ENCODE measurements around the gene MICAL1. TPM values are rescaled to one million over a fixed set of nuclear protein-coding genes. Genes with fewer than 3 reads are reported as not detected.

Gene MICAL1
- total and polyA plus RNA-seq, 4 donors, result 13.5 to 49.5 (median 26.9) TPM

DNA sequence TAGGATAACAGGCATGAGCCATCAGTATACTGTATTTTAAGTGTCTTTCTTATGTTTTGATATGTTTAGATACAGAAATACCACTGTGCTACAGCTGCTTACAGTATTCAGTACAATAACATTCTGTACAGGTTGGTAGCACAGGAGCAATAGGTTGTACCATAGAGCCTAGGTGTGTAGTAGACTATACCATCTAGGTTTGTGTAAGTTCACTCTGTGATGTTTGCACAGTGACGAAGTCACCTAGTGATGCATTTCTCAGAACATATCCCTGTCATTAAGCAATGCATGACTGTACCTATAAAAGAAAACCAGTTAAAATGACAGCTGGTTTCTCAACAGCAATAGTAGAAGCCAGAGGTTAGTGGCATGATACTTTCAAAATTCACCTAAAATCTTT, 30.5 kb upstream of the MICAL1 start:
- Histone ChIP-seq H3K27me3 (ENCODE audit: control insufficient read depth, insufficient read depth, low read length) (no peaks in the 10 kb centered on the region), H3K36me3 (ENCODE audit: control insufficient read depth, insufficient read depth, low read length) (peaks cover 1% of the 10 kb centered on the region), H3K4me1 (ENCODE audit: control insufficient read depth, insufficient read depth, low read length) (peaks cover 8% of the 10 kb centered on the region), H3K27ac (ENCODE audit: low read depth, low read length) (no peak overlapping the region), H3K9me3 (ENCODE audit: control insufficient read depth, insufficient read depth, low read length) (no peaks in the 10 kb centered on the region), H3K4me3 (ENCODE audit: low read depth, low read length) (no peak overlapping the region)
- DNase-seq (ENCODE audit: low read depth in 4 of 6, low spot score in 6 of 6), result no peak
- no CpG with 5 or more reads among the region's 1 CpG for WGBS (ENCODE audit: insufficient coverage)

DNA sequence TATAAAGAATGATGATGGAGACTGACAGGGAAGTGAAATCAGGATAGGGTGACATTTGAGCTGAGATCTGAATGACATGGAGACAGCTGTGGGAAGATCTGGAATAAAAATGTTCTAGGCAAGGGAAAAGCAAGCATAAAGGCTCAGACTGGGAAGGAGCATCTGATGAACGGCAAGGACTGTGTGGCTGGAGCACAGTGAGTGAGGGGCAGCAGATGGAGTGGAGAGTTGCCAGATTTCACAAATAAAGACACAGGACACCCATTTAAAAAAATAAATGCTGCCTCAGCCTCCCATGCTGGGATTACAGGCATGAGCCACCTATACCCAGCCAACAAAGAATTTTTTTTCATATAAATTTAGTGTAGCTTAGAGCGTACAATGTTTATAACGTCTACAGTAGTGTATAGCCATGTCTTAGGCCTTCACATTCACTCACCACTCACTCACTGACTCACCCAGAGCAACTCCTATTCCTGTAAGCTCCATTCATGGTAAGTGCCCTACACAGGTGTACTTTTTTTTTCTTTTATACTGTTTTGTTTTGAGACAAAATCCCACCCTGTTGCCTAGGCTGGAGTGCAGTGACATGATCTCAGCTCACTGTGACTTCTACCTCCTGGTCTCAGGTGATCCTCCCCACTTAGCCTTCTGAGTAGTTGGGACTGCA, 29.8 kb upstream of the MICAL1 start:
- whole genome bisulfite sequencing (ENCODE audit: insufficient coverage), result no CpG with 5 or more reads among the region's 3 CpGs
- Histone ChIP-seq H3K9me3 (ENCODE audit: control insufficient read depth, insufficient read depth, low read length) (no peaks in the 10 kb centered on the region), H3K4me3 (ENCODE audit: low read depth, low read length) (no peak overlapping the region), H3K27ac (ENCODE audit: low read depth, low read length) (no peak overlapping the region), H3K36me3 (ENCODE audit: control insufficient read depth, insufficient read depth, low read length) (peaks cover 3% of the 10 kb centered on the region), H3K4me1 (ENCODE audit: control insufficient read depth, insufficient read depth, low read length) (peaks cover 8% of the 10 kb centered on the region), H3K27me3 (ENCODE audit: control insufficient read depth, insufficient read depth, low read length) (no peaks in the 10 kb centered on the region)
- peak in 1 of 6 donors; percentile 17 for DNase-seq (ENCODE audit: low read depth in 4 of 6, low spot score in 6 of 6)

DNA sequence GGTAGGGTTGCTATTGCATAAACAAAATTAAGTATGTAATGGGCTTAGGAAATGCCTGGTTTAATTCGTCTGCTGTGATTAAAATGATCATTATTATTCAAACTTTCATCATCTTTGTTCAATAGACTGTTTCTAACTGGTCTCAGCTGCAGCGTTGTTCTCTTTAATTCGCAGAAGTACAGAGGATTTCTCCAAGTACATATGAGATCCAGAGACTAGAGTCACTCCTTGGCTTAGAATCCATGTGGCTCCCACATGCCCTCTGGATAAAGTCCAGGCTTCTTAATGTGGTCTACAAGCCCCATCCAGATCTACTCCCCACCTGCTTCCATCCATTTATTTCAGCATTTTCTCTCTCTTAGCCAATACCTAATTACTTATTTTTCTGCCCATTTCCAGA, 28.6 kb upstream of the MICAL1 start:
- Histone ChIP-seq H3K27me3 (ENCODE audit: control insufficient read depth, insufficient read depth, low read length) (no peaks in the 10 kb centered on the region), H3K36me3 (ENCODE audit: control insufficient read depth, insufficient read depth, low read length) (peaks cover 3% of the 10 kb centered on the region), H3K27ac (ENCODE audit: low read depth, low read length) (no peak overlapping the region), H3K9me3 (ENCODE audit: control insufficient read depth, insufficient read depth, low read length) (no peaks in the 10 kb centered on the region), H3K4me3 (ENCODE audit: low read depth, low read length) (no peak overlapping the region), H3K4me1 (ENCODE audit: control insufficient read depth, insufficient read depth, low read length) (peaks cover 8% of the 10 kb centered on the region)
- 46% methylated on average over 2 of the region's 3 CpGs for WGBS (ENCODE audit: insufficient coverage)
- peak in 2 of 6 donors; percentile 28 to 38 for DNase-seq (ENCODE audit: low read depth in 4 of 6, low spot score in 6 of 6)

DNA sequence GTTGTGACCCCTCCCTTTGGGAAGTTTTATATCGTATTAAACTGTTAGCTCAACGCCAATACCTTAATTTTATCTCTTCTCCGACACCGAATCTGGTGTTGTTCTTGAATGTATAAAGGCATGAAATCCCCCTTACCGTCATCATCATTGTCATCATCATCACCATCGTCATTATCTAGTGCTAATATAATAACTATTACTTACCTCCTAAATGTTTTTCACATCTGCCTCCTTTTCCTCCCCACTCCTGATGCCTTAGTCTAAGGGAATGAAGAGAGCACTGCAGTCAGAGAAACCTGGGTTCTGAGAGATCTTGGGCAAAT, 28.1 kb upstream of the MICAL1 start:
- Histone ChIP-seq H3K36me3 (ENCODE audit: control insufficient read depth, insufficient read depth, low read length) (peaks cover 3% of the 10 kb centered on the region), H3K9me3 (ENCODE audit: control insufficient read depth, insufficient read depth, low read length) (no peaks in the 10 kb centered on the region), H3K27me3 (ENCODE audit: control insufficient read depth, insufficient read depth, low read length) (no peaks in the 10 kb centered on the region), H3K4me3 (ENCODE audit: low read depth, low read length) (peak overlapping the region; percentile 47), H3K27ac (ENCODE audit: low read depth, low read length) (no peak overlapping the region), H3K4me1 (ENCODE audit: control insufficient read depth, insufficient read depth, low read length) (peaks cover 8% of the 10 kb centered on the region)
- no CpG with 5 or more reads among the region's 6 CpGs for WGBS (ENCODE audit: insufficient coverage)
- DNase-seq (ENCODE audit: low read depth in 4 of 6, low spot score in 6 of 6), result peak in 1 of 6 donors; percentile 14

DNA sequence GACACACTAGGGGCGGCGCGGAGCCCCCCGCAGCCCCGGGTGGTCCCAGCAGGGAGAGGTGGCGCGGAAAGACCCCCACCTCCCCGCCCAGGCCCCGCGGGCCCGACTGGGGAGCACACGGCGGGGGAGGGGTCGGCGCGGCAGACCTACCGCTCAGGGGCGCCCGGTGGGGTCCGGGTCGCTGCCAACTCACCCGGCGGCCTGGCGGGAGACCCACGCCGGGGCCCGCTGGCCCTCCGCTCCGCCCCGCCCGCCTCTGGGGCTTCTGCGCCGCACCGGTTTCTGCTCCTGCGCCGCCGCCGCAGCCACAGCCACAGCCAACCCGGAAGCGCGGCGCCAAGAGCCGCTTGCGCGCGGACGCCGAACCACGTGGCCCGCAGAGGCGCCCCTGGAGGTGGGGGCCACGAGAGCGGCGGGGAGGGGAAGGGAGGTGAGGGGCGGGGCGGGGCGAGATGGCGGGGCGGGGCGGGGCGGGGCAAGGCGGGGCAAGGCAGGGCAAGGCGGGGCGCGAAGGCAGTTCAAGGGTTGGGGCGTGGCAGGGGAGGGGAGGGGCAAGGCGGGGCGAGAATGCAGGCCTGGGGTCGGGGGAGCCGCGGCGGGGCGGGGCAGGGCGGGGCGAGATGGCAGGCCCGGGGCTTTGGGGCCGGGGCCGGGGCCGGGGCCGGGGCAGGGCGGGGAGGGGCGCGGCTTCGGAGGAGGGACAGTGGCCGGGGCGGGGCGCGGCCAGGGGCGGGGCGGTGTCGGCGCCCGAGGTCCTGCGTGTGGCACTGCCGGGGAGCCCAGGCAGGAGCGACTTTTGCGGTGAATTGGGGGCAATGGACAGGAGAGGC, 27.5 kb upstream of the MICAL1 start, which contains the start of gene ZBTB24:
Gene ZBTB24 (minus strand): TSS at position 315 of the 830 bp plus-strand sequence. CDS start 1,193 bp downstream, outside the sequence.
- Histone ChIP-seq H3K4me1 (ENCODE audit: control insufficient read depth, insufficient read depth, low read length) (peaks cover 8% of the 10 kb centered on the region), H3K27ac (ENCODE audit: low read depth, low read length) (peak within 1 kb of the TSS; percentile 19), H3K9me3 (ENCODE audit: control insufficient read depth, insufficient read depth, low read length) (no peaks in the 10 kb centered on the region), H3K27me3 (ENCODE audit: control insufficient read depth, insufficient read depth, low read length) (no peaks in the 10 kb centered on the region), H3K4me3 (ENCODE audit: low read depth, low read length) (peak within 1 kb of the TSS; percentile 68), H3K36me3 (ENCODE audit: control insufficient read depth, insufficient read depth, low read length) (peaks cover 3% of the 10 kb centered on the region)
- WGBS (ENCODE audit: insufficient coverage), result 0% methylated on average over 68 of the region's 97 CpGs
- peak; percentile 54 to 96 (median 76) for DNase-seq (ENCODE audit: low read depth in 4 of 6, low spot score in 6 of 6)

DNA sequence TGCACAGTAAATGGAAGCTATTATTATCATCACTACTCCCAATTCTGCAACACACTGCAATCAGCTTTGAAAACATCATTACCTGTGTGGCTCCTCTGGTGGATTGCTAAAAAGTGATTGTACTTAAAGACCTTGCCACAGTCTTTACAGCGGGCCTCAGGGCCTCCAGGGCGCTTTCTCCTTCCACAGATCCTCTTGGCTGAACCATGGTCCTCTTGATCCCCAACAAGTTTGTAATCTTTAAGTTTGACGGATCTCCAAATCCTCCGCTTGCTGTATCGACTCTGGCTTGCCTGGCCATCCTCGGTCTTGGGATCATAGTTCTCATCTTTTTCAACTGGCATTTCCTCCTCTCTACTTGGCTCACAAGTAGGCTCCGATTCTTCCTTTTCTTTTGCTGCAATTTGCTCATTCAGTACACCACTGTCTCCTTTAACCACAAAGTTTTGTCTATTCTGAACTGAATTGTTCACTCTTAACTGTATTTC, 25.5 kb upstream of the MICAL1 start:
- Histone ChIP-seq H3K4me3 (ENCODE audit: low read depth, low read length) (no peak overlapping the region), H3K27ac (ENCODE audit: low read depth, low read length) (no peak overlapping the region), H3K36me3 (ENCODE audit: control insufficient read depth, insufficient read depth, low read length) (peaks cover 6% of the 10 kb centered on the region), H3K4me1 (ENCODE audit: control insufficient read depth, insufficient read depth, low read length) (peaks cover 8% of the 10 kb centered on the region), H3K9me3 (ENCODE audit: control insufficient read depth, insufficient read depth, low read length) (no peaks in the 10 kb centered on the region), H3K27me3 (ENCODE audit: control insufficient read depth, insufficient read depth, low read length) (no peaks in the 10 kb centered on the region)
- no peak for DNase-seq (ENCODE audit: low read depth in 4 of 6, low spot score in 6 of 6)
- 90% methylated on average over 6 of the region's 7 CpGs for WGBS (ENCODE audit: insufficient coverage)

DNA sequence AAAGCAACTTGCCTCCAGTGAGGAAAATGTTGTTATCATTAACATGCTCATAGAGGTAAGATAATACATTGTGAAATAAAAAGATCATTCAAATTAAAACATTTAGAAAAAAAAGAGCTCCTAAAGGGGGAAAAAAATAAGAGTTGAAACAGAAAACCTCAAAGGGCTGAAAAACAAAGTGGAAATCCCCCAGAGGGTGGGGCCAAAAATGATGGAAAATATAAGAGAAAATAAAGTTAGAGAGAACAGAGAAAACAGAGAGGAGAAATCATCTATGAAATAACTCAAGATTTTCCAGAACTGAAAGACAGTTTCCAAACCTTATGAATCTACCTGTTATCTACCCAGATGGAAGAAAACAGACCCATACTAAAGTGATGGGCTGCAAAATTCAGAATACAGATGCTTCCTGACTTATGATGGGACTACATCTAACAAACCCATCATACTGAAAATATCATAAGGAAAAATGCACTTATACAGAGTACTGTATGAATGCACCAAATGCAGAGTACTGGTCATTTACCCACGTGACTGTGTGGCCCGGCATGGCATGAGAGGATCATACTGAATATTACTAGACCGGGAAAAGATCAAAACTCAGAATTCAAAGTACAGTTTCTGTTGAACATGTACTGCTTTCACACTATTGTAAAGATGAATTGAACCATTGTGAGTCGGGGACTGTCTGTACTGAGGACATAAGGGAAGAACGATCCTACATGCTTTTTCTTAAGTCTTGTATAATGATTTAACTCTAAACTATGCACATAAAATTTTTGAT, 23.5 kb upstream of the MICAL1 start:
- Histone ChIP-seq H3K36me3 (ENCODE audit: control insufficient read depth, insufficient read depth, low read length) (peaks cover 10% of the 10 kb centered on the region), H3K4me1 (ENCODE audit: control insufficient read depth, insufficient read depth, low read length) (peaks cover 8% of the 10 kb centered on the region), H3K27me3 (ENCODE audit: control insufficient read depth, insufficient read depth, low read length) (no peaks in the 10 kb centered on the region), H3K27ac (ENCODE audit: low read depth, low read length) (no peak overlapping the region), H3K9me3 (ENCODE audit: control insufficient read depth, insufficient read depth, low read length) (no peaks in the 10 kb centered on the region), H3K4me3 (ENCODE audit: low read depth, low read length) (no peak overlapping the region)
- no CpG with 5 or more reads among the region's 5 CpGs for WGBS (ENCODE audit: insufficient coverage)
- DNase-seq (ENCODE audit: low read depth in 4 of 6, low spot score in 6 of 6), result no peak

DNA sequence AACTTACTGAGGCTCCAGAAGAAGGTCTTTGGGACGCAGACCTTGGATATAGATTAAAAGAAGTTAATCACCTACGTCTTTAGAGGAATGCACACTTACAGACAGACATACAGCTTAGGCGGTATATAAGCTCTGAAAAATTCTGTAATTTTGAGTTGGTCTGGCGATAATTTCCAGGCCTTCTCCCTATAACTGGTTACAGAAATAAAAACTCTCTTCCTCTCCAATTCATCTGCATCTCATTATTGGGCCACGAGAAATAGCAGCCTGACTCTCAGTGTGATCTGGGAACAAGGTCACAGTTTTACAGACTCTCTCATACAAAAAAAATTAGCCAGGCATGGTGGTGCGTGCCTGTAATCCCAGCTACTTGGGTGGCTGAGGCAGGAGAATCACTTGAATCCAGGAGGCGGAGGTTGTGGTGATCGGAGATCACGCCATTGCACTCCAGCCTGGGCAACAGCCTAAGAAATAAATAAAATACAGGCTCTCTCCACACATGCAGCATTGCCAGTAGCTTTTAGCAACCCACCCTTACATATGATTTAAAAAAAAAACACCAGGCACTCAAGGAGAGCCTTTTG, 22.7 kb upstream of the MICAL1 start:
- Histone ChIP-seq H3K27me3 (ENCODE audit: control insufficient read depth, insufficient read depth, low read length) (no peaks in the 10 kb centered on the region), H3K4me1 (ENCODE audit: control insufficient read depth, insufficient read depth, low read length) (peaks cover 8% of the 10 kb centered on the region), H3K4me3 (ENCODE audit: low read depth, low read length) (no peak overlapping the region), H3K36me3 (ENCODE audit: control insufficient read depth, insufficient read depth, low read length) (peaks cover 15% of the 10 kb centered on the region), H3K9me3 (ENCODE audit: control insufficient read depth, insufficient read depth, low read length) (no peaks in the 10 kb centered on the region), H3K27ac (ENCODE audit: low read depth, low read length) (no peak overlapping the region)
- DNase-seq (ENCODE audit: low read depth in 4 of 6, low spot score in 6 of 6), result no peak
- WGBS (ENCODE audit: insufficient coverage), result 65% methylated on average over 6 of the region's 9 CpGs

DNA sequence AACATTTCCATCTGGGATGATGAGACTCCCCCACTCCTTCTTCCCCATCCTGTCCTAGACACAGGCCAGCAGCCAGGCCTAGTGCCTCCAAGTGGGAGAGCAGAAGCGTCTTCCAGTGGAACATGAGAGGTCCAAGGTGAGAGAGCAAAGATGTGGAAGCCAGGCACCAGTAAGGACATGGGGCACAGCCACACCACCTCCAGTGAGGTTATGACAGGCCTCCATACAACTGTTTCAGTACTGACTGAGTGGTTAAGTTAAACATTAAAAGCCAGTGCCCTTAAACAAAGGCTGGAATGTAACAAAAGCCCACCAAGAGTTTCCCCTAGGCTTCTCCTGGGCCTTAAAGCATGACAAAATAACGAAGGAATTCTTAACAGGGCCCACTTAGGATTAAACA, 22.2 kb upstream of the MICAL1 start:
- DNase-seq (ENCODE audit: low read depth in 4 of 6, low spot score in 6 of 6), result no peak
- 41% methylated on average over 2 of the region's 2 CpGs for WGBS (ENCODE audit: insufficient coverage)
- no peaks in the 10 kb centered on the region for H3K27me3 ChIP-seq (ENCODE audit: control insufficient read depth, insufficient read depth, low read length)
- no peak overlapping the region for H3K27ac ChIP-seq (ENCODE audit: low read depth, low read length)
- peaks cover 21% of the 10 kb centered on the region for H3K36me3 ChIP-seq (ENCODE audit: control insufficient read depth, insufficient read depth, low read length)
- peaks cover 8% of the 10 kb centered on the region for H3K4me1 ChIP-seq (ENCODE audit: control insufficient read depth, insufficient read depth, low read length)
- H3K4me3 ChIP-seq (ENCODE audit: low read depth, low read length), result no peak overlapping the region
- H3K9me3 ChIP-seq (ENCODE audit: control insufficient read depth, insufficient read depth, low read length), result no peaks in the 10 kb centered on the region
